Neural cell (in vitro differentiated cells): ENCODE measurements around the gene DDX4. TPM values are rescaled to one million over a fixed set of nuclear protein-coding genes. Genes with fewer than 3 reads are reported as not detected.

Source experiments
- H2AFZ ChIP-seq: fragments of 200-600, 300-800 bp; sonication (generic), shearing (Covaris generic); 2 replicates; pipeline ENCODE4 v1.6.0; 2014; ENCODE audit warnings: low read depth, mild to moderate bottlenecking, antibody characterized with exemption, low read length, moderate library complexity
- H3F3A ChIP-seq: fragments of 200-600 bp; shearing (Covaris generic); 2 replicates; pipeline ENCODE4 v1.6.1; 2016; ENCODE audit warnings: mild to moderate bottlenecking, moderate library complexity, mixed read lengths, antibody characterized with exemption, low read length; ENCODE audit not compliant: insufficient read depth, poor library complexity, severe bottlenecking
- H3K27ac ChIP-seq: fragments of 200-600, 300-800 bp; sonication (generic), shearing (Covaris generic); 2 replicates; pipeline ENCODE4 v1.5.1; 2014; ENCODE audit warnings: mild to moderate bottlenecking, low read length, moderate library complexity
- H3K27me3 ChIP-seq: fragments of 300-800, 200-600 bp; sonication (generic), shearing (Covaris generic); 2 replicates; pipeline ENCODE4 v1.6.0; 2014; ENCODE audit warnings: mild to moderate bottlenecking, low read depth, low read length, moderate library complexity; ENCODE audit not compliant: insufficient read depth
- H3K36me3 ChIP-seq: fragments of 300-800, 200-600 bp; sonication (generic), shearing (Covaris generic); 2 replicates; pipeline ENCODE4 v1.5.1; 2014; ENCODE audit warnings: mild to moderate bottlenecking, antibody characterized with exemption, low read length, moderate library complexity; ENCODE audit not compliant: insufficient read depth
- H3K4me2 ChIP-seq: fragments of 300-800, 200-600 bp; sonication (generic), shearing (Covaris generic); 2 replicates; pipeline ENCODE4 v1.6.0; 2014; ENCODE audit warnings: mild to moderate bottlenecking, low read length
- H3K4me3 ChIP-seq: fragments of 300-800, 200-600 bp; sonication (generic), shearing (Covaris generic); 2 replicates; pipeline ENCODE4 v1.5.1; 2014; ENCODE audit warnings: mild to moderate bottlenecking, low read length, moderate library complexity
- H3K79me2 ChIP-seq: fragments of 200-600 bp; shearing (Covaris generic); replicated peaks from 2 replicates; pipeline ENCODE4 v1.6.0; 2014; ENCODE audit warnings: mild to moderate bottlenecking, low read length, moderate library complexity; ENCODE audit not compliant: insufficient read depth
- H3K9ac ChIP-seq: fragments of 300-800, 200-600 bp; sonication (generic), shearing (Covaris generic); 2 replicates; pipeline ENCODE4 v1.6.1; 2016; ENCODE audit warnings: mild to moderate bottlenecking, low read length, mixed read lengths
- H3K9me2 ChIP-seq: fragments of 200-600 bp; shearing (Covaris generic); 2 replicates; pipeline ENCODE4 v1.6.1; 2016; ENCODE audit warnings: mild to moderate bottlenecking, low read length, mixed read lengths; ENCODE audit not compliant: insufficient read depth
- H3K9me3 ChIP-seq: fragments of 200-600, 300-800 bp; sonication (generic), shearing (Covaris generic); 2 replicates; pipeline ENCODE4 v1.6.1; 2016; ENCODE audit warnings: mild to moderate bottlenecking, mixed run types, low read length, moderate library complexity, mixed read lengths
- H4K20me1 ChIP-seq: fragments of 200-600 bp; shearing (Covaris generic); 2 replicates; pipeline ENCODE4 v1.6.1; 2016; ENCODE audit warnings: mild to moderate bottlenecking, mixed run types; ENCODE audit not compliant: insufficient read depth
- EP300 ChIP-seq: fragments of 450-650 bp; conservative IDR thresholded peaks from 2 replicates; pipeline ENCODE4 v1.6.1; 2014; ENCODE audit warnings: antibody characterized with exemption, mild to moderate bottlenecking, moderate library complexity; ENCODE audit not compliant: poor library complexity, severe bottlenecking
- EZH2 ChIP-seq: fragments of 200-600, 300-800 bp; shearing (Covaris generic), sonication (generic); IDR thresholded peaks from 2 replicates; pipeline ENCODE4 v1.6.1; 2014; ENCODE audit warnings: antibody characterized with exemption, low read length, borderline replicate concordance, mild to moderate bottlenecking; ENCODE audit not compliant: insufficient read depth, poor library complexity, severe bottlenecking
- MXI1 ChIP-seq: fragments of 450-650 bp; conservative IDR thresholded peaks from 2 replicates; pipeline ENCODE4 v1.6.1; 2014; ENCODE audit warnings: antibody characterized with exemption, mild to moderate bottlenecking; ENCODE audit not compliant: poor library complexity, severe bottlenecking
- POLR2AphosphoS5 ChIP-seq: IDR thresholded peaks from 2 replicates; pipeline ENCODE4 v1.6.1; 2012
- SMC3 ChIP-seq: fragments of 450-650 bp; conservative IDR thresholded peaks from 2 replicates; pipeline ENCODE4 v1.6.1; 2014; ENCODE audit warnings: antibody characterized with exemption, mild to moderate bottlenecking, moderate library complexity; ENCODE audit not compliant: poor library complexity
- TAF1 ChIP-seq: IDR thresholded peaks from 2 replicates; pipeline ENCODE4 v1.6.1; 2012; ENCODE audit warnings: low read depth
- polyA plus RNA-seq: library from polyadenylated mRNA; depleted of rRNA; stranded (reverse); fragments of >200 nt; gene quantifications from 2 replicates; pipeline ENCODE4 v1.2.3, GENCODE V29; 2014
- TF ChIP-seq, protein P1 (sequence below): IDR thresholded peaks from 2 replicates; pipeline ENCODE4 v1.6.1; 2012; ENCODE audit warnings: borderline replicate concordance
- TF ChIP-seq, protein P2 (sequence below): fragments of 450-650 bp; IDR thresholded peaks from 2 replicates; pipeline ENCODE4 v1.5.1; 2014; ENCODE audit warnings: antibody characterized with exemption, mild to moderate bottlenecking, moderate library complexity; ENCODE audit not compliant: poor library complexity, severe bottlenecking

Gene DDX4
- polyA plus RNA-seq, 1 donor from 2014 or later = 0.43 TPM

DNA sequence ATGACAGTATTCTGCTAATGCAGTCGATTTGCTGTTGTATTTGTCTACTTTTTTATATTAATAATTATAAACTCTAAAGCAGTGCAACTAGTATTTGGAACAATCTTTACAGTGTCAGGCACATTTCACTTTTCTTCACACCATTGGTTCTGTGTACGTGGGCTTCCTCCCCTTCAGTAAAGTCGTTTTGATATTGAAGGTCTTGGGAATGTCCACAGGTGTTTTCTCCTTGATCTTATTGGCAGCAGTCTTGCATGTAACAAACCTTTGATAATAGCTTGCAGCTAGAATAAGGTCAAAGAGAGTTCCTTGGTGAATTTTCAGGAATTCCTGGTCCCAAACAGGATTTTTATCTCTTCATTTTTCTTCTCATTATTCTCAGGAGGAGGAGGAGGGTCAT, 12.2 kb downstream of the DDX4 start:
- no peaks in the 10 kb centered on the region for H3K9me2 ChIP-seq
- no peak overlapping the region for H3K27ac ChIP-seq
- H3K9ac ChIP-seq = no peak overlapping the region
- H3K79me2 ChIP-seq = no peaks in the 10 kb centered on the region
- no peak overlapping the region for H3K4me3 ChIP-seq
- TF ChIP-seq EZH2 (no peak), SMC3 (no peak), TAF1 (no peak), POLR2AphosphoS5 (no peak), MXI1 (no peak), EP300 (no peak)
- TF ChIP-seq, protein P1, sequence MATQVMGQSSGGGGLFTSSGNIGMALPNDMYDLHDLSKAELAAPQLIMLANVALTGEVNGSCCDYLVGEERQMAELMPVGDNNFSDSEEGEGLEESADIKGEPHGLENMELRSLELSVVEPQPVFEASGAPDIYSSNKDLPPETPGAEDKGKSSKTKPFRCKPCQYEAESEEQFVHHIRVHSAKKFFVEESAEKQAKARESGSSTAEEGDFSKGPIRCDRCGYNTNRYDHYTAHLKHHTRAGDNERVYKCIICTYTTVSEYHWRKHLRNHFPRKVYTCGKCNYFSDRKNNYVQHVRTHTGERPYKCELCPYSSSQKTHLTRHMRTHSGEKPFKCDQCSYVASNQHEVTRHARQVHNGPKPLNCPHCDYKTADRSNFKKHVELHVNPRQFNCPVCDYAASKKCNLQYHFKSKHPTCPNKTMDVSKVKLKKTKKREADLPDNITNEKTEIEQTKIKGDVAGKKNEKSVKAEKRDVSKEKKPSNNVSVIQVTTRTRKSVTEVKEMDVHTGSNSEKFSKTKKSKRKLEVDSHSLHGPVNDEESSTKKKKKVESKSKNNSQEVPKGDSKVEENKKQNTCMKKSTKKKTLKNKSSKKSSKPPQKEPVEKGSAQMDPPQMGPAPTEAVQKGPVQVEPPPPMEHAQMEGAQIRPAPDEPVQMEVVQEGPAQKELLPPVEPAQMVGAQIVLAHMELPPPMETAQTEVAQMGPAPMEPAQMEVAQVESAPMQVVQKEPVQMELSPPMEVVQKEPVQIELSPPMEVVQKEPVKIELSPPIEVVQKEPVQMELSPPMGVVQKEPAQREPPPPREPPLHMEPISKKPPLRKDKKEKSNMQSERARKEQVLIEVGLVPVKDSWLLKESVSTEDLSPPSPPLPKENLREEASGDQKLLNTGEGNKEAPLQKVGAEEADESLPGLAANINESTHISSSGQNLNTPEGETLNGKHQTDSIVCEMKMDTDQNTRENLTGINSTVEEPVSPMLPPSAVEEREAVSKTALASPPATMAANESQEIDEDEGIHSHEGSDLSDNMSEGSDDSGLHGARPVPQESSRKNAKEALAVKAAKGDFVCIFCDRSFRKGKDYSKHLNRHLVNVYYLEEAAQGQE = no peak
- TF ChIP-seq, protein P2, sequence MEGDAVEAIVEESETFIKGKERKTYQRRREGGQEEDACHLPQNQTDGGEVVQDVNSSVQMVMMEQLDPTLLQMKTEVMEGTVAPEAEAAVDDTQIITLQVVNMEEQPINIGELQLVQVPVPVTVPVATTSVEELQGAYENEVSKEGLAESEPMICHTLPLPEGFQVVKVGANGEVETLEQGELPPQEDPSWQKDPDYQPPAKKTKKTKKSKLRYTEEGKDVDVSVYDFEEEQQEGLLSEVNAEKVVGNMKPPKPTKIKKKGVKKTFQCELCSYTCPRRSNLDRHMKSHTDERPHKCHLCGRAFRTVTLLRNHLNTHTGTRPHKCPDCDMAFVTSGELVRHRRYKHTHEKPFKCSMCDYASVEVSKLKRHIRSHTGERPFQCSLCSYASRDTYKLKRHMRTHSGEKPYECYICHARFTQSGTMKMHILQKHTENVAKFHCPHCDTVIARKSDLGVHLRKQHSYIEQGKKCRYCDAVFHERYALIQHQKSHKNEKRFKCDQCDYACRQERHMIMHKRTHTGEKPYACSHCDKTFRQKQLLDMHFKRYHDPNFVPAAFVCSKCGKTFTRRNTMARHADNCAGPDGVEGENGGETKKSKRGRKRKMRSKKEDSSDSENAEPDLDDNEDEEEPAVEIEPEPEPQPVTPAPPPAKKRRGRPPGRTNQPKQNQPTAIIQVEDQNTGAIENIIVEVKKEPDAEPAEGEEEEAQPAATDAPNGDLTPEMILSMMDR = no peak
- H2AFZ ChIP-seq = no peak overlapping the region
- H3K27me3 ChIP-seq = no peaks in the 10 kb centered on the region
- no peaks in the 10 kb centered on the region for H3K9me3 ChIP-seq
- no peaks in the 10 kb centered on the region for H3K36me3 ChIP-seq
- no peak overlapping the region for H3K4me2 ChIP-seq
- no peaks in the 10 kb centered on the region for H4K20me1 ChIP-seq
- H3F3A ChIP-seq = no peaks in the 10 kb centered on the region

DNA sequence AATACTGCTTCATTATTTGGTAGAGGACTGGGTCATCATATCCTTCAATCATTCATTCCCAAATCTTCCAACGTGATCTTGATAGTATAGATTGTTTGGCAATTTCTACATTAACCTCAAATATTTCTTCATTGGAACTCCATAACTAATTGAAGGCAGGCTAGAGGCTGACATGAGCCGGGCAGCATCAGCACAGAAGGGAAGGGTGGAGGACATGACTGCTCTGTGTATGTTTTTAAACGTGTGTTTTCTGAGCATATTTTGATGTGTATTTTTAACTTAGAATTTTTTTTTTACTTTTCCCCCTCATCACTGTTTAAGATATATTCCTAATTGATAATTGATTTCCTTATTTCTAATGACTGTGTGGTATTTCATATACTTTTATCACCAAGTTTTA, 12.6 kb downstream of the DDX4 start:
- H3K27me3 ChIP-seq = no peaks in the 10 kb centered on the region
- TF ChIP-seq TAF1 = no peak
- no peak for TF ChIP-seq SMC3
- no peak for TF ChIP-seq EP300
- H3K9ac ChIP-seq = no peak overlapping the region
- no peaks in the 10 kb centered on the region for H3K36me3 ChIP-seq
- no peak overlapping the region for H3K4me2 ChIP-seq
- H3K27ac ChIP-seq = no peak overlapping the region
- H3K9me3 ChIP-seq = no peaks in the 10 kb centered on the region
- no peaks in the 10 kb centered on the region for H3K79me2 ChIP-seq
- no peaks in the 10 kb centered on the region for H4K20me1 ChIP-seq
- H2AFZ ChIP-seq = no peak overlapping the region
- no peaks in the 10 kb centered on the region for H3K9me2 ChIP-seq
- no peaks in the 10 kb centered on the region for H3F3A ChIP-seq
- no peak overlapping the region for H3K4me3 ChIP-seq

DNA sequence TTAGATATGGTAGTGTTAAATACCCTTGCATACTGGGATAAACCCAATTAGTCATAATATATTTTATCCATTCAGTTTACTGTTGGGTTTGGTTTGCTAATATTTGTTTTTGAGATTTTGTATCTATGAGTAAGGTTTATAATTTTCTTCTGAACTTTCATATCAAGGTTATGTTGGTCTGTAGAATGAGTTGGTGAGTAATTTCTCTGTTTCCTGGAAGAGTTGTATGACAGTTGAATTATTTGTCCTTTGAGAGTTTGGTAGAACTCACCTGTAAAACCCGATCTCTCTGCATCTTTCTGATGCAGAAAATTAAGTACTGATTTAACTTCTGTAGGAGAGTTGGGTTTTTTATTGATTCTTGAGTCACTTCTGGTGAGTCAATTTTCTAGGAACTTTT, 20.4 kb downstream of the DDX4 start:
- Histone ChIP-seq H3K9me2 (no peaks in the 10 kb centered on the region), H3K36me3 (no peaks in the 10 kb centered on the region), H2AFZ (no peak overlapping the region), H4K20me1 (no peaks in the 10 kb centered on the region), H3K79me2 (no peaks in the 10 kb centered on the region), H3K27me3 (no peaks in the 10 kb centered on the region), H3K9ac (no peak overlapping the region), H3F3A (no peaks in the 10 kb centered on the region), H3K9me3 (no peaks in the 10 kb centered on the region), H3K4me2 (no peak overlapping the region), H3K27ac (no peak overlapping the region), H3K4me3 (no peak overlapping the region)
- TF ChIP-seq EP300 (no peak), MXI1 (no peak)
- TF ChIP-seq, protein P2 = no peak
